Measurements from ENCODE around the gene KCNK4.

KCNK4 gene

GRCh38 chr11:64331569-64332371 is 40.7 kb downstream of the KCNK4 start:
- peak; percentile 93 for DNase-seq

GRCh38 chr11:64333556-64333955 is 42.5 kb downstream of the KCNK4 start:
- no peak for DNase-seq

- peak; percentile 98 for DNase-seq
Observed at GRCh38 chr11:64334764-64335735, 43.9 kb downstream of the KCNK4 start.

- peak; percentile 25 for DNase-seq
Observed at GRCh38 chr11:64337538-64338249, 46.6 kb downstream of the KCNK4 start.

- DNase-seq: no peak
Observed at GRCh38 chr11:64338716-64339115, 47.6 kb downstream of the KCNK4 start.

GRCh38 chr11:64339286-64339685 is 48.2 kb downstream of the KCNK4 start:
- DNase-seq: no peak

- peak; percentile 46 for DNase-seq
Observed at GRCh38 chr11:64339754-64340408, 48.8 kb downstream of the KCNK4 start, which contains the start of gene CCDC88B. Gene CCDC88B, plus strand, starts transcription at chr11:64340204. Its CDS starts 63 bp downstream, at chr11:64340267.

GRCh38 chr11:64340671-64341335 is 49.7 kb downstream of the KCNK4 start:
- DNase-seq: no peak

GRCh38 chr11:64341429-64341828 is 50.3 kb downstream of the KCNK4 start:
- no peak for DNase-seq

GRCh38 chr11:64341851-64342791 is 51.0 kb downstream of the KCNK4 start:
- DNase-seq: peak; percentile 80

GRCh38 chr11:64342869-64343745 is 52.0 kb downstream of the KCNK4 start:
- DNase-seq: no peak

GRCh38 chr11:64343767-64344559 is 52.9 kb downstream of the KCNK4 start:
- peak; percentile 58 for DNase-seq

GRCh38 chr11:64344787-64345186 is 53.7 kb downstream of the KCNK4 start:
- DNase-seq: no peak

- no peak for DNase-seq
Observed at GRCh38 chr11:64347193-64347867, 56.2 kb downstream of the KCNK4 start.

GRCh38 chr11:64348383-64349024 is 57.4 kb downstream of the KCNK4 start:
- DNase-seq: no peak

- no peak for DNase-seq
Observed at GRCh38 chr11:64349025-64349387, 57.9 kb downstream of the KCNK4 start.

- no peak for DNase-seq
Observed at GRCh38 chr11:64349404-64349803, 58.3 kb downstream of the KCNK4 start.

Measured in OCI-M1 (cell line).